Measurements from ENCODE around the gene NPRL2. TPM values are rescaled to one million over a fixed set of nuclear protein-coding genes. Genes with fewer than 3 reads are reported as not detected.

Gene NPRL2
- total and polyA plus RNA-seq, 2 of the 13 experiments (the other 11 are each of a cell fraction or from before 2014, with no cell fraction given): 30.6 to 51.4 TPM

- TF ChIP-seq, protein P1, sequence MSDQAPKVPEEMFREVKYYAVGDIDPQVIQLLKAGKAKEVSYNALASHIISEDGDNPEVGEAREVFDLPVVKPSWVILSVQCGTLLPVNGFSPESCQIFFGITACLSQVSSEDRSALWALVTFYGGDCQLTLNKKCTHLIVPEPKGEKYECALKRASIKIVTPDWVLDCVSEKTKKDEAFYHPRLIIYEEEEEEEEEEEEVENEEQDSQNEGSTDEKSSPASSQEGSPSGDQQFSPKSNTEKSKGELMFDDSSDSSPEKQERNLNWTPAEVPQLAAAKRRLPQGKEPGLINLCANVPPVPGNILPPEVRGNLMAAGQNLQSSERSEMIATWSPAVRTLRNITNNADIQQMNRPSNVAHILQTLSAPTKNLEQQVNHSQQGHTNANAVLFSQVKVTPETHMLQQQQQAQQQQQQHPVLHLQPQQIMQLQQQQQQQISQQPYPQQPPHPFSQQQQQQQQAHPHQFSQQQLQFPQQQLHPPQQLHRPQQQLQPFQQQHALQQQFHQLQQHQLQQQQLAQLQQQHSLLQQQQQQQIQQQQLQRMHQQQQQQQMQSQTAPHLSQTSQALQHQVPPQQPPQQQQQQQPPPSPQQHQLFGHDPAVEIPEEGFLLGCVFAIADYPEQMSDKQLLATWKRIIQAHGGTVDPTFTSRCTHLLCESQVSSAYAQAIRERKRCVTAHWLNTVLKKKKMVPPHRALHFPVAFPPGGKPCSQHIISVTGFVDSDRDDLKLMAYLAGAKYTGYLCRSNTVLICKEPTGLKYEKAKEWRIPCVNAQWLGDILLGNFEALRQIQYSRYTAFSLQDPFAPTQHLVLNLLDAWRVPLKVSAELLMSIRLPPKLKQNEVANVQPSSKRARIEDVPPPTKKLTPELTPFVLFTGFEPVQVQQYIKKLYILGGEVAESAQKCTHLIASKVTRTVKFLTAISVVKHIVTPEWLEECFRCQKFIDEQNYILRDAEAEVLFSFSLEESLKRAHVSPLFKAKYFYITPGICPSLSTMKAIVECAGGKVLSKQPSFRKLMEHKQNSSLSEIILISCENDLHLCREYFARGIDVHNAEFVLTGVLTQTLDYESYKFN (CRISPR knock-in tag; conservative IDR thresholded peaks at IDR 0.05): peak; percentile 71; the same call in 1 of the 2 replicates
- TF ChIP-seq ZNF557 (CRISPR knock-in tag; IDR thresholded peaks at IDR 0.05) (no peak), ZBTB43 (CRISPR knock-in tag; conservative IDR thresholded peaks at IDR 0.05) (no peak), SMYD3 (CRISPR knock-in tag; IDR thresholded peaks at IDR 0.05) (peak; percentile 96), MTERF4 (CRISPR knock-in tag; IDR thresholded peaks at IDR 0.05) (no peak), ZNF572 (CRISPR knock-in tag; IDR thresholded peaks at IDR 0.05) (0 out of 2 replicates have a peak, but pooled peaks have one; percentile 46), TRIM24 (CRISPR knock-in tag; IDR thresholded peaks at IDR 0.05) (no peak), ZBTB1 (CRISPR knock-in tag; IDR thresholded peaks at IDR 0.05; ENCODE audit: borderline replicate concordance) (no peak), CSRNP2 (CRISPR knock-in tag; conservative IDR thresholded peaks at IDR 0.05; ENCODE audit: low read depth) (no peak), ZNF446 (CRISPR knock-in tag; IDR thresholded peaks at IDR 0.05) (no peak), TOPORS (CRISPR knock-in tag; IDR thresholded peaks at IDR 0.05) (no peak), AHR (CRISPR knock-in tag; IDR thresholded peaks at IDR 0.05) (no peak), CENPT (CRISPR knock-in tag; IDR thresholded peaks at IDR 0.05; ENCODE audit: low read depth) (no peak), ATF2 (CRISPR knock-in tag; IDR thresholded peaks at IDR 0.05) (peak; percentile 35; the same call in 1 of the 2 replicates)
- TF ChIP-seq, protein P2, sequence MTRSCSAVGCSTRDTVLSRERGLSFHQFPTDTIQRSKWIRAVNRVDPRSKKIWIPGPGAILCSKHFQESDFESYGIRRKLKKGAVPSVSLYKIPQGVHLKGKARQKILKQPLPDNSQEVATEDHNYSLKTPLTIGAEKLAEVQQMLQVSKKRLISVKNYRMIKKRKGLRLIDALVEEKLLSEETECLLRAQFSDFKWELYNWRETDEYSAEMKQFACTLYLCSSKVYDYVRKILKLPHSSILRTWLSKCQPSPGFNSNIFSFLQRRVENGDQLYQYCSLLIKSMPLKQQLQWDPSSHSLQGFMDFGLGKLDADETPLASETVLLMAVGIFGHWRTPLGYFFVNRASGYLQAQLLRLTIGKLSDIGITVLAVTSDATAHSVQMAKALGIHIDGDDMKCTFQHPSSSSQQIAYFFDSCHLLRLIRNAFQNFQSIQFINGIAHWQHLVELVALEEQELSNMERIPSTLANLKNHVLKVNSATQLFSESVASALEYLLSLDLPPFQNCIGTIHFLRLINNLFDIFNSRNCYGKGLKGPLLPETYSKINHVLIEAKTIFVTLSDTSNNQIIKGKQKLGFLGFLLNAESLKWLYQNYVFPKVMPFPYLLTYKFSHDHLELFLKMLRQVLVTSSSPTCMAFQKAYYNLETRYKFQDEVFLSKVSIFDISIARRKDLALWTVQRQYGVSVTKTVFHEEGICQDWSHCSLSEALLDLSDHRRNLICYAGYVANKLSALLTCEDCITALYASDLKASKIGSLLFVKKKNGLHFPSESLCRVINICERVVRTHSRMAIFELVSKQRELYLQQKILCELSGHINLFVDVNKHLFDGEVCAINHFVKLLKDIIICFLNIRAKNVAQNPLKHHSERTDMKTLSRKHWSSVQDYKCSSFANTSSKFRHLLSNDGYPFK (CRISPR knock-in tag; IDR thresholded peaks at IDR 0.05; ENCODE audit: borderline replicate concordance): peak; percentile 83
Observed at GRCh38 chr3:50303013-50303815, 47.4 kb downstream of the NPRL2 start, which contains the start of gene HYAL1 (continued).

Data from HepG2 (cell line).